Smooth muscle cell (in vitro differentiated cells): ENCODE measurements around the gene SMYD3. TPM values are rescaled to one million over a fixed set of nuclear protein-coding genes. Genes with fewer than 3 reads are reported as not detected.

Experiments
- DNase-seq: peaks from one replicate; lab custom pipeline; 2025; ENCODE audit not compliant: unreplicated experiment; lab: John Stamatoyannopoulos, UW
- H2AFZ ChIP-seq: fragments of 200-600 bp; sonication (generic); 2 replicates; pipeline ENCODE4 v1.6.0; 2016; ENCODE audit warnings: antibody characterized with exemption, low read depth, mild to moderate bottlenecking
- H3F3A ChIP-seq: fragments of 200-600 bp; sonication (generic); 2 replicates; pipeline ENCODE4 v1.6.0; 2017; ENCODE audit warnings: antibody characterized with exemption, low read depth
- H3K27ac ChIP-seq: fragments of 200-600 bp; sonication (generic); 2 replicates; pipeline ENCODE4 v1.5.1; 2016; ENCODE audit warnings: low read depth, mild to moderate bottlenecking
- H3K27me3 ChIP-seq: fragments of 200-600 bp; sonication (generic); 2 replicates; pipeline ENCODE4 v1.6.1; 2016; ENCODE audit warnings: low read depth, mild to moderate bottlenecking
- H3K36me3 ChIP-seq: fragments of 200-600 bp; sonication (generic); 2 replicates; pipeline ENCODE4 v1.5.1; 2016; ENCODE audit warnings: low read depth
- H3K4me1 ChIP-seq: fragments of 200-600 bp; sonication (generic); 2 replicates; pipeline ENCODE4 v1.5.1; 2016; ENCODE audit warnings: low read depth
- H3K4me2 ChIP-seq: fragments of 200-600 bp; sonication (generic); 2 replicates; pipeline ENCODE4 v1.6.0; 2016; ENCODE audit warnings: mild to moderate bottlenecking
- H3K4me3 ChIP-seq: fragments of 200-600 bp; sonication (generic); 2 replicates; pipeline ENCODE4 v1.5.1; 2016; ENCODE audit warnings: mild to moderate bottlenecking
- H3K79me2 ChIP-seq: fragments of 200-600 bp; sonication (generic); 2 replicates; pipeline ENCODE4 v1.6.0; 2016; ENCODE audit warnings: low read depth, mild to moderate bottlenecking
- H3K9ac ChIP-seq: fragments of 200-600 bp; sonication (generic); 2 replicates; pipeline ENCODE4 v1.6.0; 2016; ENCODE audit warnings: low read depth
- H3K9me3 ChIP-seq: fragments of 200-600 bp; sonication (generic); replicated peaks from 2 replicates; pipeline ENCODE4 v1.5.1; 2016; ENCODE audit warnings: low read depth
- H4K20me1 ChIP-seq: fragments of 200-600 bp; sonication (generic); 2 replicates; pipeline ENCODE4 v1.6.0; 2016; ENCODE audit warnings: low read depth
- WGBS: methylation state at CpG from one replicate; pipeline ENCODE4 v1.1.7; 2016; ENCODE audit warnings: low lambda C conversion rate; 5-methylcytosine and 5-hydroxymethylcytosine counted together
- polyA plus RNA-seq: library from polyadenylated mRNA; unstranded; fragments of >200 nt; fragmentation: Nextera tagmentation; extraction: Ambion mirVana; gene quantifications from 2 replicates; pipeline ENCODE4 v1.2.1, GENCODE V29; 2016
- total RNA-seq: library from RNA; depleted of rRNA; stranded (reverse); fragments of >200 nt; gene quantifications from 2 replicates; pipeline ENCODE4 v1.2.3, GENCODE V29; 2014
- TF ChIP-seq, protein P1 (sequence below): fragments of 200-600 bp; sonication (generic); IDR thresholded peaks from 2 replicates; pipeline ENCODE4 v1.5.1; 2017; ENCODE audit warnings: borderline replicate concordance, mild to moderate bottlenecking, antibody characterized with exemption; ENCODE audit not compliant: insufficient read depth, poor library complexity, severe bottlenecking

SMYD3 gene
- total and polyA plus RNA-seq, 2 experiments from 2014 or later, result 162 to 301 TPM

DNA sequence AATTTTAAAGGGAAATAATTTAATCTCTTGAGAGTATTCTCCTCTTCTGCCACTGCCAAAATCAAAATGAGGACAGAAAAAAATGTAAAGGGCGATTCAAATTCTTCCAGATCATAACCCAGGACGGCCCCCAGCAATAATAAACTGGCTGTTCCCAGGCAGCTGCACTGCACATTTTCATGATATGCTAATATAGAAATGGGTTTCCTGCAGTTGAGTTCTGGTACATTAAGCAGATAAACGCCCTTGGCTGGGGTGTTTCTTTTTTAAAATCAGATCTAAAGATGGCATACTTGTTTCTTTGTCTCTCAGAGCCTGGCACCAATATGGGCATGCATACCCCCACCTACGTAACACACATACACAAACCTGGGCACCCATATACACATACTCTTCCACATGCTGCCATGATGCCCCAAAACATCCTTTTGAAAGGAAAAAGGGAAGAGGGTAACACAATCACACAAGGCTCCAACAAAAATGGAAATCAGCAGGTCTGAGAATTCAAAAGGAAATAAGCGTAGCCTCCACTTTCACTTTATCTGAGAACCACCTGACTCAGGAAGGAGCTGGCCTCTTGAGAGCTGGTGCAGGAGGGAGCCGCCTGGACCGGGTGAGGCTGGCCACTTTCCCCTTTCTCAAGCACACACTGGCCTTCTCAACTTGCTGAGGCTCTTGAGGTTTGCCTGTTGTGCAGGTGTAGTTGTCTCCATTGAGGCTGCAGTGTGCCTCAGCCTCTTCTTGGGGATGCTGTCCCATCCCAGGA, 698.9 kb downstream of the SMYD3 start:
- no peaks in the 10 kb centered on the region for H3K27me3 ChIP-seq
- no peak for DNase-seq
- no peak overlapping the region for H3K4me3 ChIP-seq
- H2AFZ ChIP-seq, result no peak overlapping the region
- H3K27ac ChIP-seq, result no peak overlapping the region
- TF ChIP-seq, protein P1, sequence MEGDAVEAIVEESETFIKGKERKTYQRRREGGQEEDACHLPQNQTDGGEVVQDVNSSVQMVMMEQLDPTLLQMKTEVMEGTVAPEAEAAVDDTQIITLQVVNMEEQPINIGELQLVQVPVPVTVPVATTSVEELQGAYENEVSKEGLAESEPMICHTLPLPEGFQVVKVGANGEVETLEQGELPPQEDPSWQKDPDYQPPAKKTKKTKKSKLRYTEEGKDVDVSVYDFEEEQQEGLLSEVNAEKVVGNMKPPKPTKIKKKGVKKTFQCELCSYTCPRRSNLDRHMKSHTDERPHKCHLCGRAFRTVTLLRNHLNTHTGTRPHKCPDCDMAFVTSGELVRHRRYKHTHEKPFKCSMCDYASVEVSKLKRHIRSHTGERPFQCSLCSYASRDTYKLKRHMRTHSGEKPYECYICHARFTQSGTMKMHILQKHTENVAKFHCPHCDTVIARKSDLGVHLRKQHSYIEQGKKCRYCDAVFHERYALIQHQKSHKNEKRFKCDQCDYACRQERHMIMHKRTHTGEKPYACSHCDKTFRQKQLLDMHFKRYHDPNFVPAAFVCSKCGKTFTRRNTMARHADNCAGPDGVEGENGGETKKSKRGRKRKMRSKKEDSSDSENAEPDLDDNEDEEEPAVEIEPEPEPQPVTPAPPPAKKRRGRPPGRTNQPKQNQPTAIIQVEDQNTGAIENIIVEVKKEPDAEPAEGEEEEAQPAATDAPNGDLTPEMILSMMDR, result no peak
- H3K9ac ChIP-seq, result no peak overlapping the region
- peaks cover 4% of the 10 kb centered on the region for H3K79me2 ChIP-seq
- H3K9me3 ChIP-seq, result no peaks in the 10 kb centered on the region
- no peak overlapping the region for H3K4me2 ChIP-seq
- H3K36me3 ChIP-seq, result no peaks in the 10 kb centered on the region
- H4K20me1 ChIP-seq, result peaks cover 4% of the 10 kb centered on the region
- peaks cover 8% of the 10 kb centered on the region for H3K4me1 ChIP-seq
- no peaks in the 10 kb centered on the region for H3F3A ChIP-seq
- WGBS, result 92% methylated on average over 7 of the region's 7 CpGs

GRCh38 chr1:245807306-245807705, 699.8 kb downstream of the SMYD3 start:
- no peaks in the 10 kb centered on the region for H3K36me3 ChIP-seq
- 98% methylated on average over 10 of the region's 10 CpGs for WGBS
- peaks cover 4% of the 10 kb centered on the region for H4K20me1 ChIP-seq
- no peak for DNase-seq
- H3K4me2 ChIP-seq, result no peak overlapping the region
- H3K79me2 ChIP-seq, result peaks cover 4% of the 10 kb centered on the region
- H3K9me3 ChIP-seq, result no peaks in the 10 kb centered on the region
- TF ChIP-seq, protein P1, result no peak
- no peak overlapping the region for H3K9ac ChIP-seq
- no peak overlapping the region for H3K4me3 ChIP-seq
- H3F3A ChIP-seq, result no peaks in the 10 kb centered on the region
- H3K27ac ChIP-seq, result no peak overlapping the region
- no peak overlapping the region for H2AFZ ChIP-seq
- peaks cover 8% of the 10 kb centered on the region for H3K4me1 ChIP-seq
- H3K27me3 ChIP-seq, result no peaks in the 10 kb centered on the region

GRCh38 chr1:245805532-245805931, 701.5 kb downstream of the SMYD3 start:
- Histone ChIP-seq H2AFZ (no peak overlapping the region), H3K27me3 (no peaks in the 10 kb centered on the region), H3K4me2 (no peak overlapping the region), H3K9ac (no peak overlapping the region), H3K36me3 (no peaks in the 10 kb centered on the region), H3K9me3 (no peaks in the 10 kb centered on the region), H3F3A (peaks cover 2% of the 10 kb centered on the region), H3K4me1 (peaks cover 8% of the 10 kb centered on the region), H3K4me3 (no peak overlapping the region), H3K79me2 (peaks cover 4% of the 10 kb centered on the region), H4K20me1 (peaks cover 4% of the 10 kb centered on the region), H3K27ac (no peak overlapping the region)
- TF ChIP-seq, protein P1, result no peak
- WGBS, result 0% methylated on average over 1 of the region's 1 CpG
- DNase-seq, result no peak

DNA sequence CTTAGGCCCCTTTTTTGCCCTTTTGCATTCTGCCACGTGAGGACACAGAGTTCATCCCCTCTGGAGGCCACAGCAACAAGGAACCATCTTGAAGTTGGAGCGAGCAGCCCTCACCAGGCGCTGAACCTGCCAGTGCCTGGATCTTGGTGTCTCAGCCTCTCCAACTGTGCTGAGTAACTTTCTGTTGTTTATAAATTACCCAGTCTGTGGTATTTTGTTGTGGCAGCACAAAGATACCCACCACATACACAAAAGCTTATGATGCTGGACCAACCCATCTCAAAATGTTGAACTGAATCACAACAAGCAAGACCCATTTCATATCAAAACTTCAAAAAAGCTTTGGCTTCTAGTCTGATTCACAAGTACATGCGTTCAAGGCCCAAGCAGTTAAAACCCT, 702.4 kb downstream of the SMYD3 start:
- no peaks in the 10 kb centered on the region for H4K20me1 ChIP-seq
- H2AFZ ChIP-seq, result no peak overlapping the region
- H3K9ac ChIP-seq, result no peak overlapping the region
- peaks cover 4% of the 10 kb centered on the region for H3K79me2 ChIP-seq
- no peaks in the 10 kb centered on the region for H3K27me3 ChIP-seq
- H3F3A ChIP-seq, result peaks cover 2% of the 10 kb centered on the region
- no peaks in the 10 kb centered on the region for H3K36me3 ChIP-seq
- TF ChIP-seq, protein P1, result no peak
- DNase-seq, result no peak
- no peak overlapping the region for H3K4me2 ChIP-seq
- no peaks in the 10 kb centered on the region for H3K9me3 ChIP-seq
- no peak overlapping the region for H3K27ac ChIP-seq
- WGBS, result 73% methylated on average over 4 of the region's 4 CpGs
- no peak overlapping the region for H3K4me3 ChIP-seq
- H3K4me1 ChIP-seq, result peaks cover 5% of the 10 kb centered on the region
